ENCODE measurements around the gene MYEF2.

Gene MYEF2

GRCh38 chr15:48177766-48178647 is at the start of gene MYEF2:
MYEF2 (minus strand) TSS chr15:48178295; CDS start chr15:48178237, 58 bp downstream.
- DNase-seq (ENCODE audit: low read depth in 2 of 2), result peak in 1 of 2 donors; percentile 34

- no peak for DNase-seq (ENCODE audit: low read depth in 2 of 2)
Observed at GRCh38 chr15:48225771-48226170, 47.7 kb upstream of the MYEF2 start.

- no peak for DNase-seq (ENCODE audit: low read depth in 2 of 2)
Observed at GRCh38 chr15:48222627-48223026, 44.5 kb upstream of the MYEF2 start.

- no peak for DNase-seq (ENCODE audit: low read depth in 2 of 2)
Observed at GRCh38 chr15:48221885-48222284, 43.8 kb upstream of the MYEF2 start.

- no peak for DNase-seq (ENCODE audit: low read depth in 2 of 2)
Observed at GRCh38 chr15:48221261-48221660, 43.2 kb upstream of the MYEF2 start.

GRCh38 chr15:48205981-48206380 is 27.9 kb upstream of the MYEF2 start, which contains the start of gene SLC12A1:
SLC12A1 (plus strand) TSS chr15:48206302; CDS start chr15:48207720, 1,418 bp downstream.
- no peak for DNase-seq (ENCODE audit: low read depth in 2 of 2)

- no peak for DNase-seq (ENCODE audit: low read depth in 2 of 2)
Observed at GRCh38 chr15:48202068-48202467, 24.0 kb upstream of the MYEF2 start.

GRCh38 chr15:48191574-48192225 is 13.6 kb upstream of the MYEF2 start, which contains the start of gene CTXN2:
CTXN2 (plus strand) TSS chr15:48191665; CDS start chr15:48201301, 9,636 bp downstream.
- no peak for DNase-seq (ENCODE audit: low read depth in 2 of 2)

- DNase-seq (ENCODE audit: low read depth in 2 of 2), result peak in 1 of 2 donors; percentile 5
Observed at GRCh38 chr15:48190932-48191573, 13.0 kb upstream of the MYEF2 start.

GRCh38 chr15:48186271-48186670 is 8.2 kb upstream of the MYEF2 start:
- DNase-seq (ENCODE audit: low read depth in 2 of 2), result no peak

- DNase-seq (ENCODE audit: low read depth in 2 of 2), result no peak
Observed at GRCh38 chr15:48185529-48185928, 7.4 kb upstream of the MYEF2 start.

GRCh38 chr15:48182749-48183148 is 4.7 kb upstream of the MYEF2 start:
- no peak for DNase-seq (ENCODE audit: low read depth in 2 of 2)

- no peak for DNase-seq (ENCODE audit: low read depth in 2 of 2)
Observed at GRCh38 chr15:48178648-48178931, 495 bp upstream of the MYEF2 start.

- no peak for DNase-seq (ENCODE audit: low read depth in 2 of 2)
Observed at GRCh38 chr15:48177383-48177765, 721 bp downstream of the MYEF2 start.

GRCh38 chr15:48176957-48177356 is 1.1 kb downstream of the MYEF2 start:
- no peak for DNase-seq (ENCODE audit: low read depth in 2 of 2)

- DNase-seq (ENCODE audit: low read depth in 2 of 2), result no peak
Observed at GRCh38 chr15:48176112-48176511, 2.0 kb downstream of the MYEF2 start.

GRCh38 chr15:48175126-48175525 is 3.0 kb downstream of the MYEF2 start:
- DNase-seq (ENCODE audit: low read depth in 2 of 2), result no peak

GRCh38 chr15:48170981-48171380 is 7.1 kb downstream of the MYEF2 start:
- DNase-seq (ENCODE audit: low read depth in 2 of 2), result no peak

- no peak for DNase-seq (ENCODE audit: low read depth in 2 of 2)
Observed at GRCh38 chr15:48168616-48169015, 9.5 kb downstream of the MYEF2 start.

- DNase-seq (ENCODE audit: low read depth in 2 of 2), result no peak
Observed at GRCh38 chr15:48153526-48153925, 24.6 kb downstream of the MYEF2 start.

- DNase-seq (ENCODE audit: low read depth in 2 of 2), result no peak
Observed at GRCh38 chr15:48149858-48150257, 28.2 kb downstream of the MYEF2 start.

GRCh38 chr15:48147358-48147757 is 30.7 kb downstream of the MYEF2 start:
- no peak for DNase-seq (ENCODE audit: low read depth in 2 of 2)

- no peak for DNase-seq (ENCODE audit: low read depth in 2 of 2)
Observed at GRCh38 chr15:48145923-48146322, 32.2 kb downstream of the MYEF2 start.
